Testis (tissue), 3 donors: ENCODE data around the gene DNASE1. TPM values are rescaled to one million over a fixed set of nuclear protein-coding genes. Genes with fewer than 3 reads are reported as not detected.

ENCODE experiments used
- DNase-seq: peaks from one replicate; pipeline ENCODE4 v3.0.0-alpha.2; 2019
- H3K27ac ChIP-seq, 2 donors: fragments of 200-600 bp; sonication (generic); one replicate each; pipeline ENCODE4 v1.5.1; 2019
- H3K27me3 ChIP-seq: fragments of 200-600 bp; sonication (generic); one replicate; pipeline ENCODE4 v1.5.1; 2019
- H3K36me3 ChIP-seq: fragments of 200-600 bp; sonication (generic); one replicate; pipeline ENCODE4 v1.5.1; 2017; ENCODE audit warnings: low read depth; ENCODE audit errors: missing control alignments
- H3K4me1 ChIP-seq: fragments of 200-600 bp; sonication (generic); one replicate; pipeline ENCODE4 v1.5.1; 2019
- H3K4me3 ChIP-seq, 2 donors: fragments of 200-600 bp; sonication (generic); one replicate each; pipeline ENCODE4 v1.5.1; 2017 to 2019
- H3K9me3 ChIP-seq: fragments of 200-600 bp; sonication (generic); one replicate; pipeline ENCODE4 v1.5.1; 2017
- POLR2A ChIP-seq: fragments of 450-650 bp; IDR thresholded peaks from one replicate; pipeline ENCODE4 v1.6.1; 2017; ENCODE audit warnings: antibody characterized with exemption, mild to moderate bottlenecking, moderate library complexity
- WGBS, 2 donors: methylation state at CpG; one replicate each; pipeline ENCODE4 v1.1.5; 2018; 5-methylcytosine and 5-hydroxymethylcytosine counted together
- intact Hi-C: fragments of 100-400 bp; cut with DNase I; formaldehyde crosslinking; loops from one replicate; pipeline ENCODE4 v1.15.1; 2023; ENCODE audit warnings: low total_unique reads
- polyA plus RNA-seq: library from polyadenylated mRNA; stranded (reverse); fragments of 350-450 nt; fragmentation: Illumina TruSeq; extraction: RNeasy Lipid Tissue Mini Kit (QIAGEN cat#74804); gene quantifications from one replicate; pipeline ENCODE4 v1.2.3, GENCODE V29; 2014; ENCODE audit warnings: low read depth, low replicate concordance; ENCODE audit not compliant: insufficient read depth
- total RNA-seq, 2 donors: library from RNA; depleted of rRNA; stranded (reverse); fragments of >200 nt; gene quantifications; one replicate each; pipeline ENCODE4 v1.2.3, GENCODE V29; 2016
- TF ChIP-seq, protein P1 (sequence below), 3 experiments: fragments of 450-650 bp in 2 of 3; fragments of 200-600 bp in 1 of 3; sonication (generic) in 1 of 3; IDR thresholded peaks; one replicate each; pipeline ENCODE4 v1.5.1; 2016 to 2019; ENCODE audit warnings: antibody characterized with exemption in 3 of 3, mild to moderate bottlenecking in 2 of 3, moderate library complexity in 1 of 3

The DNASE1 gene
- total and polyA plus RNA-seq, 3 donors from 2014 or later, result 25.9 to 54.5 (median 54.0) TPM

DNA sequence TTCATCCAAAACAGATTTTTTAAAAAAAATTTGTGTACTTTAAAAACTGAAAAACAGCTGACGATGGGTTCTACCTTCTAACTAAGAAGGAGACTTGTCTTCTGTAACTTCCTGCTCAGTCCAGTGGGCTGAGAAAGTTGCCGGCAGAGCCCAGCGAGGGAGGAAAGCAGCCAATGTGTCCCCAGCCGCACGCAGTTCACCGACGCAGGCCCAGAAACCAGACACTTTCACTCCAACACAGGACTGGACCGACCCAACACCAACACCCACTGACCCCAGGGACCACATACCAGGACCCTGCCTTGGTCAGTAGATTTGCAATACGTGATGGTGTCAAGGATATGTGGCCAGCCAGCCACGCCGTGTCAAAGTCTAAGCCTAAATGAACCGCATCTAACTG lies 37.3 kb downstream of the DNASE1 start:
- no peak overlapping the region for H3K27ac ChIP-seq

DNA sequence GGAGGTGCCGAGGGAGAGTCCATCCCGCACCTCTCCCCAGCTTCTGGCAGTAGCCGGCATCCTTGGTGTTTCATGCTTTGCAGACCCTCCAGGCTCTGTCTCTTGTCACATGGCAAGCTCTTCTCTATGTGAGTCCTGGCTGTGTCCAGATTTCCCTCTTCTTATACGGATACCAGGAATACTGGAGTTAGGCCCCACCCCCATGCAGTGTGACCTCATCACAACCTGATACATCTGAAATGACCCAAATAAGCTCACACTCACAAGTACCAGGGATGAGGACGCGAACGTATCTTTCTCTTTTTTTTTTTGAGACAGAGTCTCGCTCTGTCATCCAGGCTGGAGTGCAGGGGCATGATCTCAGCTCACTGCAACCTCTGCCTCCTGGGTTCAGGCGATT lies 39.6 kb downstream of the DNASE1 start:
- H3K4me3 ChIP-seq, result no peak overlapping the region
- no peaks in the 10 kb centered on the region for H3K4me1 ChIP-seq
- H3K27ac ChIP-seq, result no peak overlapping the region
- no peaks in the 10 kb centered on the region for H3K27me3 ChIP-seq
- WGBS, 2 donors, result 87 to 88% methylated on average over 9 of the region's 9 CpGs
- H3K36me3 ChIP-seq, result no peaks in the 10 kb centered on the region
- DNase-seq, result no peak
- TF ChIP-seq POLR2A, result no peak
- TF ChIP-seq, protein P1, sequence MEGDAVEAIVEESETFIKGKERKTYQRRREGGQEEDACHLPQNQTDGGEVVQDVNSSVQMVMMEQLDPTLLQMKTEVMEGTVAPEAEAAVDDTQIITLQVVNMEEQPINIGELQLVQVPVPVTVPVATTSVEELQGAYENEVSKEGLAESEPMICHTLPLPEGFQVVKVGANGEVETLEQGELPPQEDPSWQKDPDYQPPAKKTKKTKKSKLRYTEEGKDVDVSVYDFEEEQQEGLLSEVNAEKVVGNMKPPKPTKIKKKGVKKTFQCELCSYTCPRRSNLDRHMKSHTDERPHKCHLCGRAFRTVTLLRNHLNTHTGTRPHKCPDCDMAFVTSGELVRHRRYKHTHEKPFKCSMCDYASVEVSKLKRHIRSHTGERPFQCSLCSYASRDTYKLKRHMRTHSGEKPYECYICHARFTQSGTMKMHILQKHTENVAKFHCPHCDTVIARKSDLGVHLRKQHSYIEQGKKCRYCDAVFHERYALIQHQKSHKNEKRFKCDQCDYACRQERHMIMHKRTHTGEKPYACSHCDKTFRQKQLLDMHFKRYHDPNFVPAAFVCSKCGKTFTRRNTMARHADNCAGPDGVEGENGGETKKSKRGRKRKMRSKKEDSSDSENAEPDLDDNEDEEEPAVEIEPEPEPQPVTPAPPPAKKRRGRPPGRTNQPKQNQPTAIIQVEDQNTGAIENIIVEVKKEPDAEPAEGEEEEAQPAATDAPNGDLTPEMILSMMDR (IDR thresholded peaks at IDR 0.05), result no peak
- no peaks in the 10 kb centered on the region for H3K9me3 ChIP-seq
- intact Hi-C loops, result loop anchor here (5.0 kb wide), 1 partner anchor 188 kb away; the partner anchor contains the start of gene CREBBP

More for the DNA sequence above, 37.3 kb downstream of the DNASE1 start:
- intact Hi-C loops, result loop anchor here (5.0 kb wide), 1 partner anchor 191 kb away; the partner anchor contains the start of gene CREBBP
- no peaks in the 10 kb centered on the region for H3K36me3 ChIP-seq
- H3K4me1 ChIP-seq, result no peaks in the 10 kb centered on the region
- H3K27me3 ChIP-seq, result no peaks in the 10 kb centered on the region
- H3K4me3 ChIP-seq, result no peak overlapping the region
- no peak for DNase-seq
- no peak for TF ChIP-seq POLR2A
- TF ChIP-seq, protein P1 (IDR thresholded peaks at IDR 0.05), result no peak
- WGBS, 2 donors, result 79 to 84% methylated on average over 12 of the region's 12 CpGs
- no peaks in the 10 kb centered on the region for H3K9me3 ChIP-seq

DNA sequence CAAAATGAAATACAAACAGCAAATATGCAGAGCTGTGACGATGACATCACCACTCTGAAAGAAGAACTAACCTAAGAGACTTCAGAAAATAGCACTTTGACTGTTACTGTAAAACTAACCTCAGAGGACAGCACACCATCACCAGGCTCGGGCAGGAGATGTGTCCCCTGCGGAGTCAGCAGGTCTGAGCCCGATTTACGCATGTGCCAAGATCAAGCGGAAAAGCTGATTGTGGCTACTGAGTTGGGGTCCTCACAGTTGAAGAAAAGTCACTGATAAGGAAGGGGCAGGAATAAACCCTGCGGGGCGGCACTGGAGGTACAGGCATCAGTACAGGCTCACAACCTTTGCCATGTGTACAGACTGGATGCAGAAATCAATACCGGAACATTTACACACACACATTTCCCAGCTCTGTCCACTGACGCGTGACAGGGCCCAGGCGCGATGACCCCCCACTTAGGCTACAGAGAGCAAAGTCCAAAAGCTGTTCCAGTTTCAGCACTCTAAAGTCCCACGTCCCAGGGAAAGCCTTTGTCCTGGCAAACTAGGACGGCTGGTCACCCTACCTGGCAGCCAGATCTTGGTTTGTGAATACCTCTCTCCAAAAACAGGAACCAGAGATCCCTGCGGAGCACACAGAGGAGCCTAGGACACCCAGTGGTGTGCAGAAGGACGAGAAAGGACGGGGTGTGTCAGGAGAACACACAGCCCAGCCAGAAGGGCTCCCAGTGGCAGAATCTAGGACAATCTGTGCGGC lies 41.3 kb downstream of the DNASE1 start:
- intact Hi-C loops, result no loop called here
- no peak for DNase-seq
- no peak overlapping the region for H3K27ac ChIP-seq

GRCh38 chr16:3696425-3697218 lies 42.1 kb downstream of the DNASE1 start:
- Histone ChIP-seq H3K27me3 (no peaks in the 10 kb centered on the region), H3K9me3 (no peaks in the 10 kb centered on the region), H3K4me1 (no peaks in the 10 kb centered on the region), H3K4me3 (no peak overlapping the region), H3K36me3 (no peaks in the 10 kb centered on the region), H3K27ac (no peak overlapping the region)
- TF ChIP-seq, protein P1 (IDR thresholded peaks at IDR 0.05), result no peak
- no peak for TF ChIP-seq POLR2A
- no peak for DNase-seq
- 61 to 65% methylated on average over 13 of the region's 13 CpGs for WGBS, 2 donors
- intact Hi-C loops, result no loop called here

More for the DNA sequence above, 41.3 kb downstream of the DNASE1 start:
- no peaks in the 10 kb centered on the region for H3K9me3 ChIP-seq
- H3K4me1 ChIP-seq, result no peaks in the 10 kb centered on the region
- H3K27me3 ChIP-seq, result no peaks in the 10 kb centered on the region
- 87 to 91% methylated on average over 19 of the region's 19 CpGs for WGBS, 2 donors
- no peak overlapping the region for H3K4me3 ChIP-seq
- TF ChIP-seq POLR2A, result no peak
- H3K36me3 ChIP-seq, result no peaks in the 10 kb centered on the region

- Histone ChIP-seq H3K4me1 (no peaks in the 10 kb centered on the region), H3K27ac (no peak overlapping the region), H3K27me3 (no peaks in the 10 kb centered on the region), H3K36me3 (no peaks in the 10 kb centered on the region), H3K4me3 (no peak overlapping the region), H3K9me3 (no peaks in the 10 kb centered on the region)
- TF ChIP-seq, protein P1 (IDR thresholded peaks at IDR 0.05), result no peak
- no peak for TF ChIP-seq POLR2A
- WGBS, 2 donors, result 76 to 81% methylated on average over 4 of the region's 4 CpGs
- no peak for DNase-seq
- intact Hi-C loops, result no loop called here
Measured at GRCh38 chr16:3698941-3699340, 44.5 kb downstream of the DNASE1 start.
